Kidney epithelial cell (primary cell): Measurements from ENCODE around the gene PRTN3. TPM values are rescaled to one million over a fixed set of nuclear protein-coding genes. Genes with fewer than 3 reads are reported as not detected.
"Not testable (repeated sequence)": the region's sequence is repeated elsewhere in the genome, so short reads cannot be mapped to it uniquely, and the experiment has no call there.

Source experiments
- DNase-seq: peaks from one replicate; pipeline ENCODE4 v3.0.0-alpha.2; 2010; ENCODE audit warnings: low read depth
- H3K27me3 ChIP-seq: 2 replicates; pipeline ENCODE4 v1.6.0; 2011; ENCODE audit warnings: low read length; ENCODE audit not compliant: control insufficient read depth, insufficient read depth
- H3K36me3 ChIP-seq: 2 replicates; pipeline ENCODE4 v1.5.1; 2011; ENCODE audit warnings: low read length; ENCODE audit not compliant: control insufficient read depth, insufficient read depth
- H3K4me3 ChIP-seq: 2 replicates; pipeline ENCODE4 v1.5.1; 2011; ENCODE audit warnings: low read depth, mild to moderate bottlenecking, control low read depth, low read length
- total RNA-seq: library from RNA; depleted of rRNA; stranded (reverse); fragments of >200 nt; gene quantifications from 2 replicates; pipeline ENCODE4 v1.2.3, GENCODE V29; 2015
- TF ChIP-seq, protein P1 (sequence below): IDR thresholded peaks from 2 replicates; pipeline ENCODE4 v1.5.1; 2011; ENCODE audit warnings: mild to moderate bottlenecking, moderate library complexity, low read length, control low read depth, inconsistent platforms; ENCODE audit not compliant: insufficient read depth, poor library complexity, severe bottlenecking

The PRTN3 gene
- total RNA-seq, 1 donor from 2014 or later: not detected

DNA sequence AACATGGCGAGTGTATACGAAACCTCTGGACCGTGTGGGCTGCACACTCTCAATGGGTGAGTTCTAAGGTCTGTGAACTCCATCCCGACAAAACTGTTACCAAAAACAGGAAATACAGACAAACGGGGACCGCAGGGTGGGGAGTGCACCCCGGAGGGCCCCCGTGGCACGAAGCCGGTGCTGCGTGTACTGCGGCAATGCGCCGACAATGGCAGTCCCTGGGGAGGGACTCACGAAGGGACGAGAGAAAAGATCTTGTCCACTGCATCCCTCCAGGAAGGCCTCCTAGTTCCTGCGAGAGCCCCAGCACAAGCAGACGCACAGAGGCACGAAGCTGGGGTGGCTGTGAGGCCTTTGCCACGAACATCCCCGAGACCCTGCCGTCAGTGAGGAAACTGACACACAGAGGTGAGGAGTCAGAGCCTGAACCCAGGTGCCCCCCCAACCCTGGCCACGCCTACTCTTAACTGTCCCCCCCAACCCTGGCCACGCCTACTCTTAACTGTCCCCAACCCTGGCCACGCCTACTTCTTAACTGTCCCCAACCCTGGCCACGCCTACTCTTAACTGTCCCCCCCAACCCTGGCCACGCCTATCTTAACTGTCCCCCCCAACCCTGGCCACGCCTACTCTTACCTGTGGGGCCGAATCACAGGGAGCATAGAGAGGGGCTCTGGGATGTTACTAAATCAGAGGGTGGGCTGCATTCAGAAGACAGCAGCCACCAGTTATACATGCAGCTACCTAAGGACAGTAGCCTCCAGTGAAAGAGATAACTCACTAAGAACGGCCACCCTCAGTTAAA lies 48.0 kb downstream of the PRTN3 start:
- no peak for DNase-seq
- no peak overlapping the region for H3K4me3 ChIP-seq
- no peaks in the 10 kb centered on the region for H3K27me3 ChIP-seq
- TF ChIP-seq, protein P1, sequence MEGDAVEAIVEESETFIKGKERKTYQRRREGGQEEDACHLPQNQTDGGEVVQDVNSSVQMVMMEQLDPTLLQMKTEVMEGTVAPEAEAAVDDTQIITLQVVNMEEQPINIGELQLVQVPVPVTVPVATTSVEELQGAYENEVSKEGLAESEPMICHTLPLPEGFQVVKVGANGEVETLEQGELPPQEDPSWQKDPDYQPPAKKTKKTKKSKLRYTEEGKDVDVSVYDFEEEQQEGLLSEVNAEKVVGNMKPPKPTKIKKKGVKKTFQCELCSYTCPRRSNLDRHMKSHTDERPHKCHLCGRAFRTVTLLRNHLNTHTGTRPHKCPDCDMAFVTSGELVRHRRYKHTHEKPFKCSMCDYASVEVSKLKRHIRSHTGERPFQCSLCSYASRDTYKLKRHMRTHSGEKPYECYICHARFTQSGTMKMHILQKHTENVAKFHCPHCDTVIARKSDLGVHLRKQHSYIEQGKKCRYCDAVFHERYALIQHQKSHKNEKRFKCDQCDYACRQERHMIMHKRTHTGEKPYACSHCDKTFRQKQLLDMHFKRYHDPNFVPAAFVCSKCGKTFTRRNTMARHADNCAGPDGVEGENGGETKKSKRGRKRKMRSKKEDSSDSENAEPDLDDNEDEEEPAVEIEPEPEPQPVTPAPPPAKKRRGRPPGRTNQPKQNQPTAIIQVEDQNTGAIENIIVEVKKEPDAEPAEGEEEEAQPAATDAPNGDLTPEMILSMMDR: no peak
- H3K36me3 ChIP-seq: no peaks in the 10 kb centered on the region

DNA sequence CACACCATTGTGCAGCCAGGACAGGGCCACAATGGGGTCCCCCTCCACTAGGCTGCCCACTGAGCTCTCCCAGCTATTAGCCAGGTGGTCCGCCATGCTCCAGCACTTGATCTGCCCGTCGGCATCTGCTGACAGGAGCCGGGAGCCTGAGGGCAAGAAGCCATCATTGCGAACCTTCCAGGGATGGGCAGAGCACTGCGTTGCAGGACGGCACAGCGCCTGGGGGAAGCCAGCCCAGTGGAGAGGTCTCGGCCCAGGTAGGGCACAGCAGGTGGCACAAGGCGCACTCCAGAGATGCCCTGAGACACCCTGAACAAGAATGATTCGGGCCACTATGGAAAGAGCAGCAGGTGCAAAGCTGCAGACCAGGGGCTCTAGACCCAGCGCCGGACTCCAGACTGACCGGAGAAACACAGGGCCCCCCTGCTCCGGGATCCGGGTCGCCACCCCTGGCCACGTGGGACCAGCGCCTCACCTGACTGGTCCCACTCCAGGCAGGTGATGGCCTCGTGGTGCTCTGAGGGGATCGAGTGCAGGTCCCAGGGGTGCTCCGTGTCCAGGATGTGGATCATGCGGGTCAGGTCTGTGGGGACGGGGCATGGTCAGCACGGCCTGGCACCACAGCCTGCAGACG lies 49.0 kb downstream of the PRTN3 start:
- Histone ChIP-seq H3K27me3 (no peaks in the 10 kb centered on the region), H3K4me3 (no peak overlapping the region), H3K36me3 (no peaks in the 10 kb centered on the region)
- TF ChIP-seq, protein P1: no peak
- DNase-seq: no peak

DNA sequence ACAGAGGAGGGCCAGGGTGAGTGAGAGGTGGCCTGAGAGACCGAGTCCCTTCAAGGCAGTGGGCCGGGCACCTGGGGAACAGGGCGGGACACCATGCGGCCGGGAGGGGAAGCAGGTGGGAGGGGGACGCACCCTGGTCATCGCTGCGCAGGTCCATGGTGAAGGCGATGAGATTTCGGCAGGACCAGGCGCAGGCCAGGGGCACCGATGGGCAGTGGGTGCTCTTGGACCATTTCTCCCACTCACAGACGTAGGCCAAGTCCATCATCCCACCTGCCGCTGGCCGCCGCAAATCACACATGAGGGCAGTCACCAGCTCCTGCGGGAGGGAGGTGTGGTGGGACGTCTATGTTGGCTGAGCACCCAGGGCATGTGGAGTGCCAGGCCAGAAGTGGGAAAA lies 50.0 kb downstream of the PRTN3 start:
- TF ChIP-seq, protein P1: no peak
- H3K36me3 ChIP-seq: no peaks in the 10 kb centered on the region
- H3K4me3 ChIP-seq: no peak overlapping the region
- H3K27me3 ChIP-seq: no peaks in the 10 kb centered on the region
- DNase-seq: no peak

DNA sequence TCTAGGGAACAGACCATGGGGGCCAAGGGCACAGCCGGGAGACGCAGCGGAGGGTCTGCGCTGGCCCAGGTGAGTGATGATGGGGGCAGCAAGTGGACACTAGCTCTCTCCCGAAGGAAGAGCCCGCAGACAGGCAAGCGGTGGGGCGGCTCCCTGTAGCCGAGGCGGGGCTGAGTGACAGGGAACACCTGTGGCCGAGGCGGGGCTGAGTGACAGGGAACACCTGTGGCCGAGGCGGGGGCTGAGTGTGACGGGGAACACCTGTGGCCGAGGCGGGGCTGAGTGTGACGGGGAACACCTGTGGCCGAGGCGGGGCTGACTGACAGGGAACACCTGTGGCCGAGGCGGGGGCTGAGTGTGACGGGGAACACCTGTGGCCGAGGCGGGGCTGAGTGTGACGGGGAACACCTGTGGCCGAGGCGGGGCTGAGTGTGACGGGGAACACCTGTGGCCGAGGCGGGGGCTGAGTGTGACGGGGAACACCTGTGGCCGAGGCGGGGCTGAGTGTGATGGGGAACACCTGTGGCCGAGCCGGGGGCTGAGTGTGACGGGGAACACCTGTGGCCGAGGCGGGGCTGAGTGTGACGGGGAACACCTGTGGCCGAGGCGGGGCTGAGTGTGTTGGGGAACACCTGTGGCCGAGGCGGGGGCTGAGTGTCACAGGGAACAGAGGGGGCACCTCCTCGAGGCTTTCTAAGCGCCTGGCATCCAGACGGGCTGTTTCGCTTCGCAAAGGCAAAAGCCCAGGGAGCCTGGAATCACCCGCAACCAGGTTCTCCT lies 50.8 kb downstream of the PRTN3 start:
- peak overlapping the region; percentile 90 for H3K4me3 ChIP-seq
- not testable (repeated sequence) for H3K27me3 ChIP-seq, DNase-seq, H3K36me3 ChIP-seq

DNA sequence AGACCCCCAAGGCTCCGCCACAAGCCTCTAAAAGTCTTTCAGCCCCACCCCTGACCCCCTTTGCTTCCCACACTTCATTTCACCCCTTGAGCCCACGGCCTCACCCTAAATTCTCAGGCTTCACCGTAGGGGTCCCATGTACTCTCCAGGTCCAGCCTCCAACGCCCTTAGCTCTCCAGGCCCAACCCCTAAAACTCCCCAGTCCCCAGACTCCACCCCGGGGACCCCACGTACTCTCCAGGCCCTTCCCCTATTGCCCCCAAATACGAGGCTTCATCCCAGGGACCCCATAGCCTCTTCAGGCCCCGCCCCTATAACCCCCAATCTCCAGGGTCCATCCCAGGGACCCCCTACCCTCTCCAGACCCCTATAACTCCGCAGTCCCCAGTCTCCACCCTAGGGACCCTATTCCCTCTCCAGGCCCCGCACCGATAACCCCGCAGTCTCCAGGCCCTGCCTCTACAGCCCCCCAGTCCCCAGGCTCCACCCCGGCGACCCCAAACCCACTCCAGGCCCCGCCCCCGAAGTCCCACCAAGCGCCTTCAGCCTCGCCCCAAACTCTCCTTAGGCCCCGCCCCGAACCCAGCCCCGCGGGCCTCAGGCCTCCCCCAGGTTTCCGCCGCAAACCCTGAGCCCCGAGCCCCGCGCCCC lies 51.6 kb downstream of the PRTN3 start:
- TF ChIP-seq, protein P1: no peak
- peaks cover under 1% of the 10 kb centered on the region for H3K36me3 ChIP-seq
- no peak for DNase-seq
- peak overlapping the region; percentile 90 for H3K4me3 ChIP-seq
- no peaks in the 10 kb centered on the region for H3K27me3 ChIP-seq
